K562 (cell line): Measurements from ENCODE around the gene LAT. TPM values are rescaled to one million over a fixed set of nuclear protein-coding genes. Genes with fewer than 3 reads are reported as not detected.

Source experiments
- ARHGAP35 ChIP-seq: fragments of 450-650 bp; IDR thresholded peaks from 2 replicates; pipeline ENCODE4 v1.6.1; 2018; ENCODE audit not compliant: partially characterized antibody
- ARID1B ChIP-seq: fragments of 450-650 bp; IDR thresholded peaks from 2 replicates; pipeline ENCODE4 v1.6.1; 2016; ENCODE audit warnings: antibody characterized with exemption, mild to moderate bottlenecking, inconsistent platforms
- ATF7 ChIP-seq: fragments of 450-650 bp; IDR thresholded peaks from 2 replicates; pipeline ENCODE4 v1.7.1; 2014; ENCODE audit warnings: mild to moderate bottlenecking, moderate library complexity
- ILK ChIP-seq: fragments of 450-650 bp; IDR thresholded peaks from 2 replicates; pipeline ENCODE4 v1.6.1; 2016; ENCODE audit warnings: missing genetic modification characterization, low read depth, mild to moderate bottlenecking, missing compliant biosample characterization, moderate library complexity, borderline replicate concordance
- MAX ChIP-seq: sonication (generic); formaldehyde crosslinking; IDR thresholded peaks from 2 replicates; pipeline ENCODE4 v1.9.0; 2022; ENCODE audit warnings: mild to moderate bottlenecking, missing genetic modification reagents
- MAZ ChIP-seq, 2 experiments: fragments of 450-650 bp in 1 of 2; sonication (generic) in 1 of 2; formaldehyde crosslinking; IDR thresholded peaks in 1 of 2; conservative IDR thresholded peaks in 1 of 2; 2 replicates each; pipeline versions ENCODE4 v1.4.0 to v1.5.0; 2020; ENCODE audit warnings: mild to moderate bottlenecking in 1 of 2, missing genetic modification reagents in 1 of 2
- PCBP2 ChIP-seq: fragments of 200-400 bp; formaldehyde crosslinking; IDR thresholded peaks from 2 replicates; pipeline ENCODE4 v1.6.1; 2018; ENCODE audit warnings: low read length, low read depth, mild to moderate bottlenecking, moderate library complexity; ENCODE audit not compliant: poor library complexity, severe bottlenecking
- PHF8 ChIP-seq: fragments of 200-600 bp; sonication (generic); IDR thresholded peaks from 2 replicates; pipeline ENCODE4 v1.6.1; 2012; ENCODE audit warnings: mixed run types, mild to moderate bottlenecking, inconsistent platforms, low read length, moderate library complexity, borderline replicate concordance
- PKNOX1 ChIP-seq: fragments of 450-650 bp; IDR thresholded peaks from 2 replicates; pipeline ENCODE4 v1.6.1; 2016
- POLR2AphosphoS5 ChIP-seq: IDR thresholded peaks from 2 replicates; pipeline ENCODE4 v1.6.1; 2011; ENCODE audit warnings: mild to moderate bottlenecking, low read depth, low read length, moderate library complexity; ENCODE audit not compliant: control insufficient read depth, insufficient read depth
- POLR2B ChIP-seq: fragments of 450-650 bp; IDR thresholded peaks from 2 replicates; pipeline ENCODE4 v1.6.1; 2018; ENCODE audit warnings: low read depth; ENCODE audit not compliant: partially characterized antibody
- SIN3A ChIP-seq, 2 experiments: fragments of 150-350 bp in 1 of 2; IDR thresholded peaks; 2 replicates each; pipeline ENCODE4 v1.6.1; 2011 to 2016; ENCODE audit warnings: borderline replicate concordance in 2 of 2, low read depth in 2 of 2, low read length in 2 of 2, mild to moderate bottlenecking in 2 of 2, moderate library complexity in 2 of 2; ENCODE audit not compliant: control insufficient read depth in 1 of 2
- SNIP1 ChIP-seq: fragments of 450-650 bp; IDR thresholded peaks from 2 replicates; pipeline ENCODE4 v1.7.1; 2017; ENCODE audit warnings: low read depth, mild to moderate bottlenecking
- SPI1 ChIP-seq: IDR thresholded peaks from 2 replicates; pipeline ENCODE4 v1.6.1; 2011; ENCODE audit warnings: low read depth, low read length, control low read depth, borderline replicate concordance
- TCF15 ChIP-seq: fragments of 250-450 bp; sonication (Bioruptor Pico); IDR thresholded peaks from 2 replicates; pipeline ENCODE4 v1.8.0; 2022; ENCODE audit warnings: moderate library complexity, mild to moderate bottlenecking, inconsistent platforms
- ZKSCAN3 ChIP-seq: fragments of 250-450 bp; sonication (Bioruptor Pico); IDR thresholded peaks from 2 replicates; pipeline ENCODE4 v1.4.0; 2020
- ZNF592 ChIP-seq: fragments of 450-650 bp; IDR thresholded peaks from 2 replicates; pipeline ENCODE4 v1.6.1; 2017; ENCODE audit warnings: antibody characterized with exemption, mild to moderate bottlenecking
- ZNF830 ChIP-seq: fragments of 250-450 bp; sonication (Bioruptor Pico); IDR thresholded peaks from 2 replicates; pipeline ENCODE4 v1.5.0; 2021; ENCODE audit warnings: mild to moderate bottlenecking
- polyA plus RNA-seq, 8 experiments: library from polyadenylated mRNA; depleted of rRNA in 4 of 8; stranded (reverse) in 5 of 8; unstranded in 3 of 8; fragments of >200 nt; fragmentation: Nextera tagmentation in 2 of 8; fragmentation: Illumina TruSeq in 1 of 8; extraction: Ambion mirVana in 2 of 8; extraction: Trizol in 1 of 8; gene quantifications; 2 replicates each; pipeline versions ENCODE4 v1.2.1 to v1.2.3, GENCODE V29; 2011 to 2014; ENCODE audit warnings: inconsistent platforms in 1 of 8, missing spikeins in 1 of 8
- total RNA-seq, 7 experiments: library from RNA; depleted of rRNA in 6 of 7; stranded (reverse); fragments of >200 nt in 6 of 7; fragmentation: Illumina TruSeq in 2 of 7; extraction: Trizol in 2 of 7; gene quantifications; 2 replicates each; pipeline versions ENCODE4 v1.2.1 to v1.2.3, GENCODE V29; 2011 to 2021; ENCODE audit warnings: low replicate concordance in 1 of 7

Gene LAT
- total and polyA plus RNA-seq, 9 of the 15 experiments (the other 6 are each of a cell fraction or from before 2014, with no cell fraction given), result 0.40 to 4.2 (median 1.3) TPM

GRCh38 chr16:28935924-28936783 is 48.7 kb upstream of the LAT start (continued):
- TF ChIP-seq ILK (tag) (no peak), TCF15 (CRISPR knock-in tag) (no peak), MAX (CRISPR knock-in tag) (peak; percentile 97), SIN3A (IDR thresholded peaks at IDR 0.05; ENCODE audit: borderline replicate concordance in 2 of 2, control insufficient read depth in 1 of 2, low read depth in 2 of 2, low read length in 2 of 2) (peak in 1 of 2 experiments; percentile 68; a peak in 1 of 4 replicates), ZKSCAN3 (CRISPR knock-in tag) (no peak), ATF7 (peak; percentile 74), PCBP2 (no peak), ZNF592 (no peak), SNIP1 (peak; percentile 63; the same call in 1 of the 2 replicates), MAZ (CRISPR knock-in tag; conservative IDR thresholded peaks at IDR 0.05 in 1 of 2, IDR thresholded peaks at IDR 0.05 in 1 of 2) (peak in 1 of 2 experiments; percentile 76; a peak in 2 of 4 replicates), PHF8 (peak; percentile 64; the same call in 1 of the 2 replicates), POLR2AphosphoS5 (0 out of 2 replicates have a peak, but pooled peaks have one; percentile 22), POLR2B (peak; percentile 35), ZNF830 (CRISPR knock-in tag) (0 out of 2 replicates have a peak, but pooled peaks have one; percentile 35), SPI1 (peak; percentile 94), ARHGAP35 (no peak), PKNOX1 (0 out of 2 replicates have a peak, but pooled peaks have one; percentile 8), ARID1B (0 out of 2 replicates have a peak, but pooled peaks have one; percentile 34)
